ENCODE data around the gene TYMS.

GRCh38 chr18:607930-608329 is 49.5 kb upstream of the TYMS start:
- TF ChIP-seq, protein P1, sequence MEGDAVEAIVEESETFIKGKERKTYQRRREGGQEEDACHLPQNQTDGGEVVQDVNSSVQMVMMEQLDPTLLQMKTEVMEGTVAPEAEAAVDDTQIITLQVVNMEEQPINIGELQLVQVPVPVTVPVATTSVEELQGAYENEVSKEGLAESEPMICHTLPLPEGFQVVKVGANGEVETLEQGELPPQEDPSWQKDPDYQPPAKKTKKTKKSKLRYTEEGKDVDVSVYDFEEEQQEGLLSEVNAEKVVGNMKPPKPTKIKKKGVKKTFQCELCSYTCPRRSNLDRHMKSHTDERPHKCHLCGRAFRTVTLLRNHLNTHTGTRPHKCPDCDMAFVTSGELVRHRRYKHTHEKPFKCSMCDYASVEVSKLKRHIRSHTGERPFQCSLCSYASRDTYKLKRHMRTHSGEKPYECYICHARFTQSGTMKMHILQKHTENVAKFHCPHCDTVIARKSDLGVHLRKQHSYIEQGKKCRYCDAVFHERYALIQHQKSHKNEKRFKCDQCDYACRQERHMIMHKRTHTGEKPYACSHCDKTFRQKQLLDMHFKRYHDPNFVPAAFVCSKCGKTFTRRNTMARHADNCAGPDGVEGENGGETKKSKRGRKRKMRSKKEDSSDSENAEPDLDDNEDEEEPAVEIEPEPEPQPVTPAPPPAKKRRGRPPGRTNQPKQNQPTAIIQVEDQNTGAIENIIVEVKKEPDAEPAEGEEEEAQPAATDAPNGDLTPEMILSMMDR (IDR thresholded peaks at IDR 0.05; ENCODE audit: extremely low read depth in 1 of 2, insufficient read depth in 1 of 2, low read depth in 1 of 2, low read length in 2 of 2): no peak
- TF ChIP-seq EZH2 (IDR thresholded peaks at IDR 0.05; ENCODE audit: borderline replicate concordance, low read depth, low read length, severe bottlenecking): no peak
